ENCODE data around the gene DGCR6L.
"Not testable (repeated sequence)": the region's sequence is repeated elsewhere in the genome, so short reads cannot be mapped to it uniquely, and the experiment has no call there.

- TF ChIP-seq POLR2AphosphoS5 (IDR thresholded peaks at IDR 0.05; ENCODE audit: borderline replicate concordance, low read depth, low read length); EZH2 (IDR thresholded peaks at IDR 0.05): not testable (repeated sequence)
Observed at GRCh38 chr22:20310773-20311172, 9.1 kb downstream of the DGCR6L start.
